Activated T-cell treated with anti-CD3 and anti-CD28 coated beads, Interleukin-2, amount 50 U/mL, for 1 hour (primary cell): ENCODE results near the gene ACKR1.

Source experiments
- DNase-seq: peaks from one replicate; pipeline ENCODE4 v3.0.0-alpha.2; 2020

The ACKR1 gene

DNA sequence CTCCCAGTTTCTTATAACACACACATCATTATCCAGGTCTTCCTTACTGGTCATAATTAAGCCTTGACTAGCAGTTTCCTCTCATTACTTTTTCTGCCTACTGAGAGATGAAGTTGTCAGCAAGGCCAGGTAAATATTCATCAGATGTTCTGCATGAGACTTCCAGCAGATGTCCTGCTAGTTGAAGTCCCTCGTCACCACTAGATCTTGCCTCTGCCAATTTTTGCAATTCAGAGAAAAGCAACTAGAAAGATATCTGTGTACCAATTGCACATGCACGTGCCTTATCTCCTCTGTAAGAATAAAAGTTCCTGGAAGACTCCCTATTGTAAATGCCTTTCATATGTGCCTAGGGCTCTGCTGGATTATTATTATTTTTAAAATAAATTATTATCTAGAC is 18.3 kb downstream of the ACKR1 start:
- no peak for DNase-seq

DNA sequence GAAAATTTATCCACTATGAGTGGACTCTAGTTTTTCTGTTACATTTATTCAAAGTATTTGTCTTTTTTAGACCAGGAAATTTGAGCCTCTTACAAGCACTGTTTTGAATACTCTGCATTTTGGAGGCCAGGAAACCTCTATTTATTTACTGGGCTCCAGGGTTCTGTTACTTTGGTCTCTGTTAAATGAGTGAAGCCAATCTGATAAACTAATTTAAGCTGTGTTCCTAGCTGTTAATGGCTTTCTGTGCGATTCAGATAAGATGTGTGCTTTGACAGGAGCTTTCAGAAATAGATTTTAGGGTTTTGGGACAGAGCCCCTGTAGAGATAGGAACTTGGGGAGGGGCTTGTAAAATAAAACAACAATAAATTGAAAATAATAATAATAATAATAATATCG is 23.9 kb downstream of the ACKR1 start:
- DNase-seq: no peak

DNA sequence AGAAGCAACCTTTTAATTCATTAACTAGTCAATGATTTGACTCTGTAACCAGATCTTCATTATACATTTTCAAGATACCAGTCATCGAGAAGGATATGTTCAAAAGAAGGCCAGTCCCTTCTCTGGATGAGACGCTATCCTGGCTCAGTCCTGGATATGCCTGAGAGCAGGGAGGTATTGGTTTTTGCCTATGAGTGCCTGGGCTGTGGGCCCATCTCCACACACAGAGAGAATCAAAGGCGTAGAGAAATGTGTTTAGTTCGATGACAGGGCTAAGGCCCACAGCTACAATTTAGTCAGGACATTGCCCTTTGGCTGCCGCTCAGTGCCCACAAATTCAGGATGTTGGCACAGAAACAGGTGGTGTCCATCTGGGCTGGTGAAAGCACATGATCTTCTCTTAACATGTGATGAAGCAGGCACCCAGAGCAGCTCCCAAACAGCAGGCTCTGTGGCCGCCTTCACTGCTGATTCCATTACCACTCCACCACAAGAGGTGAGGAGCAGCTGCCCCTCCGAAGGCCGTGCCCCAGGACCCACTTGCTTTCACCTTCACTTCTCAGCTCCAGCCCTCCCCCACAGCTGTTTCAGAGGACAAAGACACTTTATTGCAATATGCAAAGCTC is 24.7 kb downstream of the ACKR1 start:
- no peak for DNase-seq

GRCh38 chr1:159229896-159230295 is 25.2 kb downstream of the ACKR1 start:
- no peak for DNase-seq

GRCh38 chr1:159239551-159240220 is 35.0 kb downstream of the ACKR1 start:
- no peak for DNase-seq

DNA sequence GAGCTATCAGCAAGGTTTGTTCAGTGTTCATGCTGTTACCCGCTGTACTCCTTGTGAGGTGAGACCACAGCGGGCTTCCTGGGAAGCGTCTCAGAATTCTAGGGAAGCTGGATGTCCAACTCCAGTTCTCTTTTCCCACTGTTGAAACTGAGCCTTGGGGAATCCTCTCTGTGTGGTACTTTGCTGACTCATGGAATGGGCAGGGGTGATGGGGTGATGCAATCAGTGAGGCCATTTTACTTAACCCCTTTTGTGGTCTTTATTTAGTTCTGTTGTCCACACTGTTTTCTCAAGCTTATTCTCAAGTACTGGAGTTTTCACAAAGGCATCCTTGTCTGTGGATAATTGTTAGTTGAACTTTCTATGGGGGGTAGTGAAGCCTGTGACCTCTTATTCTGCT is 42.6 kb downstream of the ACKR1 start:
- DNase-seq: no peak

GRCh38 chr1:159248311-159248710 is 43.6 kb downstream of the ACKR1 start:
- no peak for DNase-seq

DNA sequence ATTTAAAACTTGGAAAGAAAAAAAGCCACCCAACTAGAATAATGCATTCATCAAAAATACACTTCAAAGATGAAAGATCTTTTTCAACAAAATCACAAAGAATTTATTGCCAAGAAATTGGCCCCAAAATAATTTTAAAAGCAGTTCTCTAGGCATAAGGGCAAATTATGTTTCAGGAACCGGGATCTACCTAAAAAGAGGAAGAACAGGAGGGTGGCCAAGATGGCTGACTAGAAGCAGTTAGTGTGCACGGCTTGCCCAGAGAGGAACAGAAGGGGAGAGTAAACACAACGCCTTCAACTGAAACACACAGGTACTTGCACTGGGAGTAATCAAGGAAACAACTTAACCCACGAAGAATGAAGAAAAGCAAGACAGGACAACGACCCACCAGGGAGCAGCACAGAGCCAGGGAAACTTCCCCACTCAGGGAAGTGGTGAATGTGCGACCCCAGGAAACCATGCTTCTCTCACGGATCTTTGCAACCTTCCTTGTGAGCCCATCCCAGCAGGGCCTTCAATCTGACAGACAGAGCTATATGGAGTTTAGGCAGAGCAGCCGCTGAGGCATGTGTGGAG is 46.1 kb downstream of the ACKR1 start:
- no peak for DNase-seq
